Measurements from ENCODE around the gene GLB1L.

- TF ChIP-seq, protein P1, sequence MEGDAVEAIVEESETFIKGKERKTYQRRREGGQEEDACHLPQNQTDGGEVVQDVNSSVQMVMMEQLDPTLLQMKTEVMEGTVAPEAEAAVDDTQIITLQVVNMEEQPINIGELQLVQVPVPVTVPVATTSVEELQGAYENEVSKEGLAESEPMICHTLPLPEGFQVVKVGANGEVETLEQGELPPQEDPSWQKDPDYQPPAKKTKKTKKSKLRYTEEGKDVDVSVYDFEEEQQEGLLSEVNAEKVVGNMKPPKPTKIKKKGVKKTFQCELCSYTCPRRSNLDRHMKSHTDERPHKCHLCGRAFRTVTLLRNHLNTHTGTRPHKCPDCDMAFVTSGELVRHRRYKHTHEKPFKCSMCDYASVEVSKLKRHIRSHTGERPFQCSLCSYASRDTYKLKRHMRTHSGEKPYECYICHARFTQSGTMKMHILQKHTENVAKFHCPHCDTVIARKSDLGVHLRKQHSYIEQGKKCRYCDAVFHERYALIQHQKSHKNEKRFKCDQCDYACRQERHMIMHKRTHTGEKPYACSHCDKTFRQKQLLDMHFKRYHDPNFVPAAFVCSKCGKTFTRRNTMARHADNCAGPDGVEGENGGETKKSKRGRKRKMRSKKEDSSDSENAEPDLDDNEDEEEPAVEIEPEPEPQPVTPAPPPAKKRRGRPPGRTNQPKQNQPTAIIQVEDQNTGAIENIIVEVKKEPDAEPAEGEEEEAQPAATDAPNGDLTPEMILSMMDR (IDR thresholded peaks at IDR 0.05; ENCODE audit: poor library complexity) = no peak
- no peak for TF ChIP-seq EZH2phosphoT487 (IDR thresholded peaks at IDR 0.05; ENCODE audit: low read depth, severe bottlenecking, unreplicated experiment)
- no peak for TF ChIP-seq EZH2 (IDR thresholded peaks at IDR 0.05; ENCODE audit: borderline replicate concordance)
Measured at GRCh38 chr2:219210886-219211362, 34.3 kb downstream of the GLB1L start.

Data from hepatocyte (in vitro differentiated cells).